NCI-H1048 (cell line): ENCODE measurements around the gene NES.
A peak's percentile ranks its signal among the peaks of the same experiment; 100 is the strongest.

ENCODE experiments used
- DNase-seq: peaks from one replicate; lab custom pipeline; 2025; lab: John Stamatoyannopoulos, UW

Gene NES

GRCh38 chr1:156703741-156704140 is 26.5 kb upstream of the NES start:
- no peak for DNase-seq

GRCh38 chr1:156703336-156703735 is 26.1 kb upstream of the NES start:
- DNase-seq: no peak

GRCh38 chr1:156700736-156701531 is 23.7 kb upstream of the NES start:
- no peak for DNase-seq

- no peak for DNase-seq
Measured at GRCh38 chr1:156698995-156699394, 21.8 kb upstream of the NES start.

GRCh38 chr1:156697481-156697880 is 20.3 kb upstream of the NES start:
- DNase-seq: no peak

- no peak for DNase-seq
Measured at GRCh38 chr1:156696755-156697154, 19.5 kb upstream of the NES start.

- DNase-seq: no peak
Measured at GRCh38 chr1:156694690-156694962, 17.4 kb upstream of the NES start.

- DNase-seq: no peak
Measured at GRCh38 chr1:156693848-156694689, 16.9 kb upstream of the NES start.

GRCh38 chr1:156692925-156693847 is 16.0 kb upstream of the NES start:
- DNase-seq: no peak

GRCh38 chr1:156692441-156692924 is 15.3 kb upstream of the NES start:
- DNase-seq: no peak

GRCh38 chr1:156691665-156692440 is 14.6 kb upstream of the NES start:
- DNase-seq: no peak

GRCh38 chr1:156691191-156691590 is 14.0 kb upstream of the NES start:
- DNase-seq: no peak

GRCh38 chr1:156690675-156691036 is 13.4 kb upstream of the NES start:
- no peak for DNase-seq

GRCh38 chr1:156689953-156690674 is 12.9 kb upstream of the NES start:
- DNase-seq: no peak

GRCh38 chr1:156689035-156689952 is 12.1 kb upstream of the NES start:
- DNase-seq: peak; percentile 62

GRCh38 chr1:156684227-156684782 is 7.1 kb upstream of the NES start:
- DNase-seq: no peak

GRCh38 chr1:156682166-156682890 is 5.1 kb upstream of the NES start:
- no peak for DNase-seq

GRCh38 chr1:156681196-156681960 is 4.2 kb upstream of the NES start:
- no peak for DNase-seq
